Measurements from ENCODE around the gene COL6A2. TPM values are rescaled to one million over a fixed set of nuclear protein-coding genes. Genes with fewer than 3 reads are reported as not detected.

COL6A2 gene
- total RNA-seq, 1 experiment from 2014 or later = 87.0 TPM

- Histone ChIP-seq H2AFZ (ENCODE audit: low read depth, low read length, poor library complexity, severe bottlenecking) (no peak overlapping the region), H3K27ac (ENCODE audit: low read depth, low read length) (peak overlapping the region; percentile 12; the same call in 1 of the 2 replicates), H3K9me2 (ENCODE audit: insufficient read depth) (no peaks in the 10 kb centered on the region), H4K20me1 (ENCODE audit: insufficient read depth) (no peaks in the 10 kb centered on the region), H3K4me1 (ENCODE audit: control insufficient read depth in 1 of 2, insufficient read depth in 2 of 2, low read length in 2 of 2) (peaks cover 0 to 19% of the 10 kb centered on the region in 2 experiments; a peak in 2 of 4 replicates), H3K27me3 (ENCODE audit: insufficient read depth, low read length) (no peaks in the 10 kb centered on the region), H3K9ac (ENCODE audit: low read length) (no peak overlapping the region), H3K9me3 (ENCODE audit: control insufficient read depth in 1 of 2, insufficient read depth in 1 of 2, low read depth in 1 of 2, low read length in 2 of 2) (no peaks in the 10 kb centered on the region), H3K4me2 (ENCODE audit: low read length) (no peak overlapping the region), H3K36me3 (ENCODE audit: control insufficient read depth in 1 of 2, insufficient read depth in 2 of 2, low read length in 2 of 2) (no peaks in the 10 kb centered on the region), H3K4me3 (replicated peaks in 1 of 2; ENCODE audit: low read depth in 1 of 2, low read length in 2 of 2) (no peak overlapping the region), H3K79me2 (ENCODE audit: insufficient read depth, low read length) (no peaks in the 10 kb centered on the region)
- no peak for TF ChIP-seq EZH2 (IDR thresholded peaks at IDR 0.05)
- TF ChIP-seq, protein P1, sequence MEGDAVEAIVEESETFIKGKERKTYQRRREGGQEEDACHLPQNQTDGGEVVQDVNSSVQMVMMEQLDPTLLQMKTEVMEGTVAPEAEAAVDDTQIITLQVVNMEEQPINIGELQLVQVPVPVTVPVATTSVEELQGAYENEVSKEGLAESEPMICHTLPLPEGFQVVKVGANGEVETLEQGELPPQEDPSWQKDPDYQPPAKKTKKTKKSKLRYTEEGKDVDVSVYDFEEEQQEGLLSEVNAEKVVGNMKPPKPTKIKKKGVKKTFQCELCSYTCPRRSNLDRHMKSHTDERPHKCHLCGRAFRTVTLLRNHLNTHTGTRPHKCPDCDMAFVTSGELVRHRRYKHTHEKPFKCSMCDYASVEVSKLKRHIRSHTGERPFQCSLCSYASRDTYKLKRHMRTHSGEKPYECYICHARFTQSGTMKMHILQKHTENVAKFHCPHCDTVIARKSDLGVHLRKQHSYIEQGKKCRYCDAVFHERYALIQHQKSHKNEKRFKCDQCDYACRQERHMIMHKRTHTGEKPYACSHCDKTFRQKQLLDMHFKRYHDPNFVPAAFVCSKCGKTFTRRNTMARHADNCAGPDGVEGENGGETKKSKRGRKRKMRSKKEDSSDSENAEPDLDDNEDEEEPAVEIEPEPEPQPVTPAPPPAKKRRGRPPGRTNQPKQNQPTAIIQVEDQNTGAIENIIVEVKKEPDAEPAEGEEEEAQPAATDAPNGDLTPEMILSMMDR (IDR thresholded peaks at IDR 0.05 in 2 of 3, conservative IDR thresholded peaks at IDR 0.05 in 1 of 3; ENCODE audit: borderline replicate concordance in 1 of 3, insufficient read depth in 1 of 3, low read depth in 2 of 3, low read length in 2 of 3) = no peak
- no peak for TF ChIP-seq YY1 (IDR thresholded peaks at IDR 0.05; ENCODE audit: extremely low read depth, insufficient replicate concordance, low read depth, low read length)
- TF ChIP-seq SIN3A (IDR thresholded peaks at IDR 0.05; ENCODE audit: low read depth) = no peak
- TF ChIP-seq POLR2A (IDR thresholded peaks at IDR 0.05; ENCODE audit: borderline replicate concordance, extremely low read depth, insufficient read depth, insufficient read length) = no peak
- TF ChIP-seq POLR2AphosphoS5 (IDR thresholded peaks at IDR 0.05; ENCODE audit: low read depth, low read length) = no peak
- no peak for TF ChIP-seq CBX3 (IDR thresholded peaks at IDR 0.05; ENCODE audit: low read depth)
- TF ChIP-seq, protein P2, sequence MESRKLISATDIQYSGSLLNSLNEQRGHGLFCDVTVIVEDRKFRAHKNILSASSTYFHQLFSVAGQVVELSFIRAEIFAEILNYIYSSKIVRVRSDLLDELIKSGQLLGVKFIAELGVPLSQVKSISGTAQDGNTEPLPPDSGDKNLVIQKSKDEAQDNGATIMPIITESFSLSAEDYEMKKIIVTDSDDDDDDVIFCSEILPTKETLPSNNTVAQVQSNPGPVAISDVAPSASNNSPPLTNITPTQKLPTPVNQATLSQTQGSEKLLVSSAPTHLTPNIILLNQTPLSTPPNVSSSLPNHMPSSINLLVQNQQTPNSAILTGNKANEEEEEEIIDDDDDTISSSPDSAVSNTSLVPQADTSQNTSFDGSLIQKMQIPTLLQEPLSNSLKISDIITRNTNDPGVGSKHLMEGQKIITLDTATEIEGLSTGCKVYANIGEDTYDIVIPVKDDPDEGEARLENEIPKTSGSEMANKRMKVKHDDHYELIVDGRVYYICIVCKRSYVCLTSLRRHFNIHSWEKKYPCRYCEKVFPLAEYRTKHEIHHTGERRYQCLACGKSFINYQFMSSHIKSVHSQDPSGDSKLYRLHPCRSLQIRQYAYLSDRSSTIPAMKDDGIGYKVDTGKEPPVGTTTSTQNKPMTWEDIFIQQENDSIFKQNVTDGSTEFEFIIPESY (IDR thresholded peaks at IDR 0.05; ENCODE audit: extremely low read depth, insufficient replicate concordance, low read length) = no peak
- no peak for TF ChIP-seq ELF1 (IDR thresholded peaks at IDR 0.05; ENCODE audit: borderline replicate concordance, low read depth)
- no peak for TF ChIP-seq SRF (IDR thresholded peaks at IDR 0.05; ENCODE audit: low read depth)
- no peak for TF ChIP-seq RAD21 (IDR thresholded peaks at IDR 0.05; ENCODE audit: low read depth)
- TF ChIP-seq JUND (IDR thresholded peaks at IDR 0.05) = no peak
- no peak for TF ChIP-seq EZH2phosphoT487 (IDR thresholded peaks at IDR 0.05; ENCODE audit: borderline replicate concordance)
- BruUV-seq (replicated peaks) = no TSS peak
- ATAC-seq = no peak
- no peak for DNase-seq (ENCODE audit: low read depth, low spot score)
- RAD21 ChIA-PET (ENCODE audit: low non-redundant PET in 1 of 2, low total read pairs in 2 of 2, uncharacterized antibody in 2 of 2, unreplicated experiment in 2 of 2) = interaction anchor here in 1 of 2 experiments (1.4 kb wide), 1 partner anchor 171 kb away, joined by 5 read pairs; no protein-coding TSS in a partner anchor
- intact Hi-C loops (cut with micrococcal nuclease) = loop anchor here (5.0 to 10.0 kb wide), 5 partner anchors 68 to 183 kb away; partner anchors contain the start of genes LSS, MCM3AP and YBEY
- POLR2A ChIA-PET = no interaction called here
- CTCF ChIA-PET = interaction anchor here (1.4 to 1.7 kb wide), 3 partner anchors 9 to 495 kb away, joined by 15 to 18 read pairs (median 18); no protein-coding TSS in a partner anchor
Observed at GRCh38 chr21:46144464-46145070, 46.7 kb downstream of the COL6A2 start.

All from HCT116 (cell line).